ENCODE measurements around the gene UCK2.

UCK2 gene

DNA sequence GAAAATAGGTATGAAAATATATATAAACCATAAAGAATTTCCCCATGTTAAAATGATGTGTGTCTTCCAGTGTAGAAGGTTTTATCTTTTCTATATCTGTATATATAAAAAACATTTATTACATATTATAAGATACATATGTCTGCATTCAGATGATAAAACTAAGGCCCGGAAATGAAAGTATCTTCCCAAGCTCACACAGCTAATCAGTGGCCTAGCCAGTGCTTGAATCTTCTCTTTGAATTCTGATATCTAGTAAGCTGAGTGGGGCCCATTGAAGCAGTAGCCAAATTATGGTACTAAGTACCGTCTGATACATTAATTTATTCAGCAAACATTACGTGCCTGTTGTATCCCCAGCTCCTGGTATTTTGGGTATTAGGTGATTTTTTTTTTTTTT, 28.6 kb downstream of the UCK2 start:
- TF ChIP-seq, protein P1, sequence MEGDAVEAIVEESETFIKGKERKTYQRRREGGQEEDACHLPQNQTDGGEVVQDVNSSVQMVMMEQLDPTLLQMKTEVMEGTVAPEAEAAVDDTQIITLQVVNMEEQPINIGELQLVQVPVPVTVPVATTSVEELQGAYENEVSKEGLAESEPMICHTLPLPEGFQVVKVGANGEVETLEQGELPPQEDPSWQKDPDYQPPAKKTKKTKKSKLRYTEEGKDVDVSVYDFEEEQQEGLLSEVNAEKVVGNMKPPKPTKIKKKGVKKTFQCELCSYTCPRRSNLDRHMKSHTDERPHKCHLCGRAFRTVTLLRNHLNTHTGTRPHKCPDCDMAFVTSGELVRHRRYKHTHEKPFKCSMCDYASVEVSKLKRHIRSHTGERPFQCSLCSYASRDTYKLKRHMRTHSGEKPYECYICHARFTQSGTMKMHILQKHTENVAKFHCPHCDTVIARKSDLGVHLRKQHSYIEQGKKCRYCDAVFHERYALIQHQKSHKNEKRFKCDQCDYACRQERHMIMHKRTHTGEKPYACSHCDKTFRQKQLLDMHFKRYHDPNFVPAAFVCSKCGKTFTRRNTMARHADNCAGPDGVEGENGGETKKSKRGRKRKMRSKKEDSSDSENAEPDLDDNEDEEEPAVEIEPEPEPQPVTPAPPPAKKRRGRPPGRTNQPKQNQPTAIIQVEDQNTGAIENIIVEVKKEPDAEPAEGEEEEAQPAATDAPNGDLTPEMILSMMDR (IDR thresholded peaks at IDR 0.05; ENCODE audit: insufficient read depth, low read length) = no peak
- no peak for TF ChIP-seq GABPA (IDR thresholded peaks at IDR 0.05; ENCODE audit: low read depth)
- no peak for TF ChIP-seq POLR2AphosphoS5 (IDR thresholded peaks at IDR 0.05; ENCODE audit: low read depth)
- TF ChIP-seq REST (IDR thresholded peaks at IDR 0.05; ENCODE audit: insufficient replicate concordance, low read depth) = no peak
- TF ChIP-seq SPI1 (IDR thresholded peaks at IDR 0.05; ENCODE audit: borderline replicate concordance, low read depth) = no peak
- H3K27ac ChIP-seq (replicated peaks) = no peak overlapping the region
- no peak for DNase-seq (ENCODE audit: low read depth in 1 of 2, low spot score in 1 of 2)
- H3K27me3 ChIP-seq (ENCODE audit: insufficient read depth, poor library complexity, severe bottlenecking) = no peaks in the 10 kb centered on the region
- no peak overlapping the region for H3K4me3 ChIP-seq (replicated peaks; ENCODE audit: insufficient read depth, low read length)

DNA sequence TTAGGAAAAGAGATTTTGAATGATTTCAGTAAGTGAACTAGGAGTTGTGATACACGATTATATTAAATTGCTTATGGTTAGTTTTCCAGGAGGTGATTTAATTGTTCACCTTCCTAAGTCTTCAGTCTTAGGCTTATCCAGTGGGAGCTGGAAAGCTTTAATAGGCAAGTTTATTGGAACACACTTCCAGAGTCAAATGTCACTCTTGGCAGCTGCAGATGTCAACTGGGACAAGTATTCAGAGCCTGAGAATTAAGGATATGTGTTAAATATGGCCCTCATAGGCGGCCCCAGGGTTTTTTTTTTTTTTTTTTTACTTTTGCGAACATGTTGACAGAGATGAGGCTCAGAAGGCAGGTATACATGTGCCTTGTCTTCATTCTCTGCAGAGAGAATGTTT, 29.2 kb downstream of the UCK2 start:
- H3K4me3 ChIP-seq (replicated peaks; ENCODE audit: insufficient read depth, low read length) = no peak overlapping the region
- no peaks in the 10 kb centered on the region for H3K27me3 ChIP-seq (ENCODE audit: insufficient read depth, poor library complexity, severe bottlenecking)
- no peak for TF ChIP-seq REST (IDR thresholded peaks at IDR 0.05; ENCODE audit: insufficient replicate concordance, low read depth)
- no peak for TF ChIP-seq SPI1 (IDR thresholded peaks at IDR 0.05; ENCODE audit: borderline replicate concordance, low read depth)
- no peak for TF ChIP-seq GABPA (IDR thresholded peaks at IDR 0.05; ENCODE audit: low read depth)
- TF ChIP-seq POLR2AphosphoS5 (IDR thresholded peaks at IDR 0.05; ENCODE audit: low read depth) = no peak
- TF ChIP-seq, protein P1 (IDR thresholded peaks at IDR 0.05; ENCODE audit: insufficient read depth, low read length) = no peak
- DNase-seq (ENCODE audit: low read depth in 1 of 2, low spot score in 1 of 2) = no peak
- H3K27ac ChIP-seq (replicated peaks) = peak overlapping the region; percentile 51

- Histone ChIP-seq H3K4me3 (replicated peaks; ENCODE audit: insufficient read depth, low read length) (no peak overlapping the region), H3K27ac (replicated peaks) (peak overlapping the region; percentile 51), H3K27me3 (ENCODE audit: insufficient read depth, poor library complexity, severe bottlenecking) (no peaks in the 10 kb centered on the region)
- DNase-seq (ENCODE audit: low read depth in 1 of 2, low spot score in 1 of 2) = peak; percentile 85 to 91
- TF ChIP-seq, protein P1 (IDR thresholded peaks at IDR 0.05; ENCODE audit: insufficient read depth, low read length) = no peak
- no peak for TF ChIP-seq REST (IDR thresholded peaks at IDR 0.05; ENCODE audit: insufficient replicate concordance, low read depth)
- peak; percentile 98 for TF ChIP-seq SPI1 (IDR thresholded peaks at IDR 0.05; ENCODE audit: borderline replicate concordance, low read depth)
- 0 out of 2 replicates have a peak, but pooled peaks have one; percentile 27 for TF ChIP-seq POLR2AphosphoS5 (IDR thresholded peaks at IDR 0.05; ENCODE audit: low read depth)
- TF ChIP-seq GABPA (IDR thresholded peaks at IDR 0.05; ENCODE audit: low read depth) = no peak
These were observed 29.8 kb downstream of the UCK2 start for GRCh38 chr1:165857046-165857801.
